Heart left ventricle (tissue), 13 donors: ENCODE measurements around the gene APCS.

Source experiments
- CTCF ChIP-seq, 12 donors: fragments of 200-600 bp; sonication (generic) in 4 of 12; IDR thresholded peaks; one replicate each; pipeline versions ENCODE4 v1.5.0 to v1.8.0; 2018 to 2022; ENCODE audit warnings: antibody characterized with exemption in 12 of 12, mild to moderate bottlenecking in 5 of 12
- POLR2A ChIP-seq, 2 donors: fragments of 450-650 bp; IDR thresholded peaks; one replicate each; pipeline ENCODE4 v1.6.1; 2017; ENCODE audit warnings: antibody characterized with exemption in 2 of 2, mild to moderate bottlenecking in 2 of 2, moderate library complexity in 2 of 2
- donor health status: ischemic (EF 13 %, LVEDD 7.1; RV severe dilation, severe dysfunction).
- donor health status: DM: no; HTN: yes; CAD: no.
- donor health status: DM: no; HTN: no; CAD: no.
- donor health status: ischemic (EF 25% LVEDD 6.9; RV normal size, moderate dysfunction).
- donor health status: ischemic (EF 25% LVEDD 5.7; RV mildly dilated, moderate dysfunction).
- donor health status: ischemic (EF 35%, LVEDD 5.7; RV mildly dilated, moderate dysfunction).
- donor health status: nonischemic (EF 11% LVEDD 7.7; RV severe dilation, severe dysfunction).
- donor health status: DM: yes; HTN: yes; CAD: no.
- donor health status: PGD.
- donor health status: ischemic (EF 29% LVEDD 5.4; RV normal size, mild dysfunction).
- donor health status: nonischemic (EF 23%, LVEDD 6.1; RV moderate dilation, normal function).

GRCh38 chr1:159548126-159548525, 39.5 kb upstream of the APCS start:
- no peak for TF ChIP-seq POLR2A (IDR thresholded peaks at IDR 0.05)
- TF ChIP-seq CTCF (IDR thresholded peaks at IDR 0.05) = no peak
